Posterior vena cava (tissue), 2 donors: ENCODE results near the gene PALB2. TPM values are rescaled to one million over a fixed set of nuclear protein-coding genes. Genes with fewer than 3 reads are reported as not detected.
A peak's percentile ranks its signal among the peaks of the same experiment; 100 is the strongest.

ENCODE experiments used
- DNase-seq: peaks from one replicate; pipeline ENCODE4 v3.0.0-alpha.2; 2020; ENCODE audit warnings: low spot score
- intact Hi-C, 2 donors: fragments of 100-400 bp; cut with DNase I; formaldehyde crosslinking; loops; one replicate each; pipeline versions ENCODE4 v1.14.1 to v1.14.2; 2022 to 2023
- long read RNA-seq, 2 donors: library from polyadenylated mRNA; unstranded; transcript quantifications; one replicate each; pipeline ENCODE4 v2.0.0, GENCODE V29; 2020 to 2021
- total RNA-seq, 2 donors: library from RNA; stranded (reverse); fragmentation: NEBNext Ultra II Directional; extraction: Animal tissue kit (Norgen Biotek cat#: 25700); gene quantifications; one replicate each; pipeline ENCODE4 v1.2.1, GENCODE V29; 2021
- donor health status: DM: yes; HTN: yes; CAD: no.
- donor health status: DM: yes; HTN: yes; CAD: no.

PALB2 gene
- 10 to 100 TPM in 1 of 2 donors, 1 to 10 TPM in 1; 7.7 to 10.2 TPM for total RNA-seq
- long read RNA-seq, donor 1, full-length matches to known transcripts, result 2 of 2 reads
- long read RNA-seq, donor 1, partial matches to known transcripts, result 0 of 2 reads
- long read RNA-seq, donor 1, other reads (novel, unspliced or antisense), result 0 of 2 reads
- long read RNA-seq, donor 2, partial matches to known transcripts, result 4 of 5 reads
- long read RNA-seq, donor 2, other reads (novel, unspliced or antisense), result 1 of 5 reads

DNA sequence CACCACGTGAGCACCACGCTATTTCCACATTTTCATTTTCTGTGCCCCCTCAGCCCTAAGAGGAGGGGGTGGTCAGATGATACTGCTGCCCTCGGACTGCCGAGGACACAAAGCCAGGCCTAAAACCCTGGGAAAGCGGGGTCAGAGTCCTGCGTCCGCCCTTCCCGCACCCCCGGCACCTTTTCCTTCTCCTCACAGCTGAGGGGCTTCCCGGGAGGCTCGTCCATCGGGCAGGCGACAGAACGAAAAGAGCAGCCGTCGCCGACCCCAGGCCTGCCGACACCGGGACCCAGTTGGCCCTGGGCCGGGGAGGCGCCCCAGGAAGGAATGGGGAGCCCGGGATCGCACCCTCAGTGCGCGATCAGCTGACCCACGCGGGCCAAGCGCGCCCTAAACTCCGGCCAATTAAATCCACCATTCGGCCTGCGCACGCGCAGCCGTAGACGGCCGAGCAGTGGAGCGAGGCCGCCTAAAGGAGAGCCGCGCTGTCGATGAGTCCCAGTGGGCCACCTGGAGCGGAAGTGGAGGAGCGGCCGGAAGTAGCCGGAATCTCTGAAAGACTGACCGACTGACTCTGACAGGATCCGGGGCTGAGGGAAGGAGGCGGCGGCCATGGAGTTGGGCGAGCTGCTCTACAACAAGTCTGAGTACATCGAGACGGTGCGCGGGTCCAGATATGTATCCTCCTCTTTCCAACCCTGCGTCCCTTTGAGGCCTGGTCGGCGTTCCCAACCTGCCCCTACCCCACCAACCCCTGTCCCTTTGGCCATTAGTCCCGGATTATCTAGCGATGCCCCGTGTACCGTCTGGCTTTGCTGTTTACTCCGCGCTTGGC is at the start of gene PALB2, which contains the start of gene DCTN5:
Gene PALB2, minus strand, starts transcription at position 380 of the 835 bp plus-strand sequence. Its CDS starts 153 bp downstream, at position 227.
Gene DCTN5, plus strand, starts transcription at position 536 of the 835 bp plus-strand sequence. Its CDS starts 77 bp downstream, at position 613.
- DNase-seq, result peak; percentile 98
- intact Hi-C loops, result no loop called here

- intact Hi-C loops, result no loop called here
- DNase-seq, result no peak
These were observed 48.5 kb upstream of the PALB2 start for GRCh38 chr16:23689442-23690187.

- intact Hi-C loops, result no loop called here
- no peak for DNase-seq
These were observed 46.1 kb upstream of the PALB2 start for GRCh38 chr16:23687034-23687808.

- intact Hi-C loops, result loop anchor here in 1 of 2 donors (5.0 kb wide), 1 partner anchor 339 kb away; no protein-coding TSS in a partner anchor
- DNase-seq, result no peak
These were observed 42.4 kb upstream of the PALB2 start for GRCh38 chr16:23683487-23683886.

GRCh38 chr16:23682181-23682580 is 41.1 kb upstream of the PALB2 start:
- DNase-seq, result no peak

DNA sequence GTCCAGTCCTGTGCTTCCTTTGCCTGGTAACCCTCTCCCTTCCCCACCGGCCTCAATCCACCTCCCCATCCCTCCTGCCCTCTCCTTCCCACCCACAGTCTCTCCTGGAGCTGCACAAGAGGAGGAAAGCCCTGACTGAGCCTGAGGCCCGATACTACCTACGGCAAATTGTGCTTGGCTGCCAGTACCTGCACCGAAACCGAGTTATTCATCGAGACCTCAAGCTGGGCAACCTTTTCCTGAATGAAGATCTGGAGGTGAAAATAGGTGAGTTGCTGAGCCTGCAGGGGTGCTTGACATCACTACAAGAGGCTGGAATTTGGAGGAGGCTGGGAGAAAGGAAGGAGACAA is 38.9 kb upstream of the PALB2 start:
- intact Hi-C loops, result loop anchor here in 1 of 2 donors (5.0 kb wide), 1 partner anchor 342 kb away; no protein-coding TSS in a partner anchor
- no peak for DNase-seq

More at GRCh38 chr16:23682181-23682580, 41.1 kb upstream of the PALB2 start:
- intact Hi-C loops, result loop anchor here in 1 of 2 donors (5.0 kb wide), 1 partner anchor 340 kb away; no protein-coding TSS in a partner anchor

GRCh38 chr16:23679274-23679985 is 38.3 kb upstream of the PALB2 start:
- intact Hi-C loops, result no loop called here
- DNase-seq, result no peak

DNA sequence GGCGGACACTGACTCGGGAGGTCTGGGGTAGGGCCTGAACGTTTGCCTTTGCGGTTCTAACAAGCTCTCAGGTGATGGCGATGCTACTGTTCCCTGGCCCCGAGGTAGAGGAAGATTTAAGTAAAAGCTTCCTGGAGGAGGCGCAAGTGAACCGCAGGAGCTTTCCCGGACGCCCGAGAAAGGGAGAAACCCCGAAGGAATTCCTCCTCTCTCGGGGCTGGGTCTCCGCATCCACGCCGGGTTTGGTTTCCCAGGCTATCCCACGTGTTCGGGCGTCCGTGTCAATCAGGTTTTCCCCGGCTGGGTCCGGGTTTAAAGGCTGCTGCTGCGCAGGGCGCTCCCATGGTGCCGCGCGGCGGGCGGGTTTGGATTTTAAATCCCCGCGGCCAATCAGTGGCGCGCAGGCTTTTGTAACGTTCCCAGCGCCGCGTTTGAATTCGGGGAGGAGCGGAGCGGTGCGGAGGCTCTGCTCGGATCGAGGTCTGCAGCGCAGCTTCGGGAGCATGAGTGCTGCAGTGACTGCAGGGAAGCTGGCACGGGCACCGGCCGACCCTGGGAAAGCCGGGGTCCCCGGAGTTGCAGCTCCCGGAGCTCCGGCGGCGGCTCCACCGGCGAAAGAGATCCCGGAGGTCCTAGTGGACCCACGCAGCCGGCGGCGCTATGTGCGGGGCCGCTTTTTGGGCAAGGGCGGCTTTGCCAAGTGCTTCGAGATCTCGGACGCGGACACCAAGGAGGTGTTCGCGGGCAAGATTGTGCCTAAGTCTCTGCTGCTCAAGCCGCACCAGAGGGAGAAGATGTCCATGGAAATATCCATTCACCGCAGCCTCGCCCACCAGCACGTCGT is 37.5 kb upstream of the PALB2 start, which contains the start of gene PLK1:
Gene PLK1, plus strand, starts transcription at position 460 of the 844 bp plus-strand sequence. Its CDS starts 44 bp downstream, at position 504.
- DNase-seq, result peak; percentile 94
- intact Hi-C loops, result no loop called here

DNA sequence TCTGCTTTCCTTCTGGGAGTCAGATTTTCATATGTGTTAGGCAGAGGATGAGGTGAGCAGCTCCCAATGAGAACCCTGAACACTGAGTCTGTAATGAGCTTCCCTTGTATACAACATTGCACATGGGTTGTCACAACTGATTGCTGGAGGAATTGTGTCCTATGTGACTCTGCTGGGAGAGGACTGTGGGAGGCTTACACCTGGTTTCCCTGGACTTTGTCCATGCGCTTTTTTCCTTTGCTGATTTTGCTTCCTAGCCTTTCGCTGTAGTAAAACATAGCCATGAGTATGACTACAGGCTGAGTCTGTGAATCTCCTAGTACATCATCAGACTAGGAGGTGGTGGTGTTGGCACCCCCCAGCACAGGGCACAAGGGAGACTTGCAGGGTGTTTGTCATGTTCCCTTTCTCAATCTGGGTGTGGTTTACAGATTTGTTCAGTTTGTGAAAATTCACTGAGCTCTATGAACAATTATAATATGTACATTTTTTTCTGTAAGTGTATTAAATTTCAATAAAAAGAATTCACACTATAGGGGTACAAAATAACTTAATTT is 35.9 kb upstream of the PALB2 start:
- intact Hi-C loops, result no loop called here
- no peak for DNase-seq

- no peak for DNase-seq
- intact Hi-C loops, result no loop called here
These were observed 33.0 kb upstream of the PALB2 start for GRCh38 chr16:23673971-23674614.

GRCh38 chr16:23670137-23670776 is 29.1 kb upstream of the PALB2 start:
- intact Hi-C loops, result no loop called here
- no peak for DNase-seq

DNA sequence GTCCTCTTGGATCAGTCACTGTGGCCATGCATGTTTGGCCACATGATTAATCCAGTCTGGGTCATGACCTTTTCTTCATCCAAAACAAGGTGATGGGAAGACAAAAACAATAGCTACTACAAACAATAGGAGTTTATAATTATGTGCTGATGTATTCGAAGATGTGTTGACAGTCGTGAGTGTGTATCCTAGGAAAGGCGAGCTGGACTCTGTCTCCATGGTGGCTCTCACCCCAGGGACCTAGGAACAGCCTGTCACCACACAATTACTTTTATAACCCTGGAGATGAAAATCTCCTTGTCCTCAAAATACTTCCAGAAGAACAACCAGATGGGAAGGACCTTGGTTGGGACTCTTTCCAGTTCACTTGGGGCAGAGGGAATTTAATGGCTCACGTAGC is 27.8 kb upstream of the PALB2 start:
- DNase-seq, result no peak
- intact Hi-C loops, result no loop called here

GRCh38 chr16:23668225-23668624 is 27.1 kb upstream of the PALB2 start:
- DNase-seq, result no peak
- intact Hi-C loops, result no loop called here

- intact Hi-C loops, result no loop called here
- no peak for DNase-seq
These were observed 26.2 kb upstream of the PALB2 start for GRCh38 chr16:23667355-23667659.

DNA sequence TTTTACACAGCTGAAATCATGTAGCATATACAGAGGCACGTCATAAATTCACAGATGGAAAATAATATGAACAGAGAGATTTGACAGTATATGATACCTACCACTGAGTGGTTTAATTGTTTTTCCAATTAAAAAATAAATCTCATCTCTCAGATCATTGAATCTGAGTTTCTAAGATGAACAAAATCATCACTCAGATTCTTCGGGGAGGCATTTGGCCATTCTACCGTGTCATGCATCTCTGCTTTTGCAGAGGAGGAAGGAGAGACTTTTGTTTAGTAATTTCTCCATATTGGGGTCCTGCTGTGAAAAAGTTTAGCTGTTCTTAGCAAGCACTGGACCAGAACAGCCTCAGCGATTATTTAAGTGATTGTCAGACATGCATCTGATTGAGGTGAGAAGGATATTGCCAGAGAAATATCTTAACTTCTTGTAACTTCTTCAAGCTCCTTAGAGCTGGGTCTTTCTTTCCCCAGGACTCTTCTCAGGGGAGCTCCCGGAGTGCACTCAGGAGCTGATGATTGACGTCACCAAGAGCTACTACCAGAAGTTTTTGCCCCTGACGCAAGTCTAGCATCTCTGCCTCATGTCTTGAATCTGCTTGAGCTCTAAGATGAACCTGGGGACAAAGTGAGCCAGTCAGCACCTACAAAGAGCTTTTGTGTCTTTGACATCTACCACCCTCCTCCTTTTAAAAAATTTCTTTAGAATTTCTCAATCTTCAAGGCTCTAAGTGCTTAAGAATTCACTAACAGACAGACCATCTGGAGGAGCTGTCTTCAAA is 25.7 kb upstream of the PALB2 start:
- no peak for DNase-seq
- intact Hi-C loops, result no loop called here

DNA sequence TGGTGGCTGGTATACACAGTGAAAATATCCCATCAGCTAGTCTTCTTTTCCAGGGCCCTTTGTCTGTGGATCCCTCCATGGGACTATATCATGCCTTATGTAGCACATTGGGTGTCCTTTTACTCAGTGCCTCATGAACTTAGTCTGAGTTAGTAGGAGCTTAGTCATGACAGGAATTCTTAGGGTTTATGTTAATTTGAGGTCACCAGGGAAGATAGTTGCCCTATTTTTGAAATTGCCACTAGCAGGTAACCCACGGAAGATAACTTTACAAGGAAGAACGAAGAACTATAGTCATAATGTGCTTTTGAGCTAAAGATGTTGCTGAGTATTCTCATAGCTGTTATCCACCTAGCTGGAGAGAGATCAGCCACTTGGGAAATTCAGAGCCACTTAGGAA is 22.8 kb upstream of the PALB2 start:
- DNase-seq, result no peak
- intact Hi-C loops, result no loop called here
